Endothelial cell of umbilical vein (primary cell): ENCODE measurements around the gene CACNA2D1. TPM values are rescaled to one million over a fixed set of nuclear protein-coding genes. Genes with fewer than 3 reads are reported as not detected.

Experiments
- BruUV-seq: library from RNA; stranded (reverse); fragments of 400-500 nt; replicated peaks from 2 replicates; lab custom pipeline; 2021; lab: Mats Ljungman, UMichigan
- CTCF ChIA-PET: fragments of 300-600, 350-600 bp; sonication (Branson Sonifier 250); formaldehyde crosslinking; loops from one replicate; lab custom pipeline; 2021; ENCODE audit warnings: antibody characterized with exemption, inconsistent platforms; lab: Charles Lee
- POLR2A ChIA-PET: fragments of 300-600, 350-600 bp; sonication (Branson Sonifier 250); formaldehyde crosslinking; loops from one replicate; lab custom pipeline; 2021; ENCODE audit warnings: antibody characterized with exemption, inconsistent platforms; lab: Charles Lee
- DNase-seq: peaks from one replicate; pipeline ENCODE4 v3.0.0-alpha.2; 2011; ENCODE audit warnings: low read depth, low spot score
- FAIRE-seq: peaks from 2 replicates; lab custom pipeline; 2011; peaks lifted over from hg19 to GRCh38; lab: Jason Lieb, UNC
- H2AFZ ChIP-seq: 2 replicates; pipeline ENCODE4 v1.6.0; 2012; ENCODE audit warnings: low read depth, low read length, control low read depth, inconsistent platforms
- H3K27ac ChIP-seq: 2 replicates; pipeline ENCODE4 v1.5.1; 2011; ENCODE audit warnings: low read depth, mild to moderate bottlenecking, control low read depth, low read length, moderate library complexity; ENCODE audit not compliant: insufficient read depth
- H3K27me3 ChIP-seq, 2 experiments: 2 replicates each; pipeline versions ENCODE4 v1.6.0 to v1.6.1; 2011; ENCODE audit warnings: low read length in 2 of 2, mixed read lengths in 1 of 2; ENCODE audit not compliant: control insufficient read depth in 2 of 2, insufficient read depth in 2 of 2
- H3K36me3 ChIP-seq, 2 experiments: 2 replicates in 1 of 2; 3 replicates in 1 of 2; pipeline ENCODE4 v1.5.1; 2011; ENCODE audit warnings: low read length in 2 of 2, mild to moderate bottlenecking in 1 of 2, moderate library complexity in 1 of 2; ENCODE audit not compliant: control insufficient read depth in 2 of 2, insufficient read depth in 2 of 2; ENCODE audit errors: extremely low read depth in 1 of 2
- H3K4me1 ChIP-seq: 3 replicates; pipeline ENCODE4 v1.5.1; 2011; ENCODE audit warnings: mild to moderate bottlenecking, low read length; ENCODE audit not compliant: control insufficient read depth, insufficient read depth; ENCODE audit errors: extremely low read depth
- H3K4me2 ChIP-seq: 2 replicates; pipeline ENCODE4 v1.6.1; 2011; ENCODE audit warnings: low read length, control low read depth, mixed read lengths; ENCODE audit not compliant: insufficient read depth
- H3K4me3 ChIP-seq, 3 experiments: fragments of 200-600 bp in 1 of 3; sonication (generic), shearing (Covaris generic) in 1 of 3; replicated peaks in 1 of 3; 2 replicates each; pipeline ENCODE4 v1.5.1; 2011 to 2016; ENCODE audit warnings: control low read depth in 3 of 3, low read length in 3 of 3, mild to moderate bottlenecking in 2 of 3, inconsistent platforms in 1 of 3, low read depth in 1 of 3, moderate library complexity in 1 of 3; ENCODE audit not compliant: insufficient read depth in 1 of 3
- H3K79me2 ChIP-seq: 2 replicates; pipeline ENCODE4 v1.6.0; 2012; ENCODE audit warnings: low read length, inconsistent platforms; ENCODE audit not compliant: control insufficient read depth, insufficient read depth
- H3K9ac ChIP-seq: replicated peaks from 2 replicates; pipeline ENCODE3; 2011; ENCODE audit warnings: low read length, control low read depth; ENCODE audit not compliant: insufficient read depth; ENCODE audit errors: extremely low read depth
- H3K9me1 ChIP-seq: replicated peaks from 3 replicates; pipeline ENCODE4 v1.6.0; 2011; ENCODE audit warnings: mild to moderate bottlenecking, low read length; ENCODE audit not compliant: control insufficient read depth, insufficient read depth; ENCODE audit errors: extremely low read depth
- H3K9me3 ChIP-seq: replicated peaks from 2 replicates; pipeline ENCODE4 v1.5.1; 2012; ENCODE audit warnings: low read length, inconsistent platforms; ENCODE audit not compliant: control insufficient read depth, insufficient read depth
- H4K20me1 ChIP-seq: replicated peaks from 2 replicates; pipeline ENCODE3; 2011; ENCODE audit warnings: mild to moderate bottlenecking, low read length; ENCODE audit not compliant: control insufficient read depth, insufficient read depth; ENCODE audit errors: extremely low read depth
- CTCF ChIP-seq, 2 donors: IDR thresholded peaks; 1 replicate in 1 of 2; 2 replicates in 1 of 2; pipeline ENCODE4 v1.5.1; 2011; ENCODE audit warnings: low read length in 2 of 2, mild to moderate bottlenecking in 2 of 2, moderate library complexity in 2 of 2, control low read depth in 1 of 2, inconsistent platforms in 1 of 2, low read depth in 1 of 2; ENCODE audit not compliant: insufficient read depth in 1 of 2; ENCODE audit errors: extremely low read depth in 1 of 2
- EZH2 ChIP-seq: IDR thresholded peaks from 2 replicates; pipeline ENCODE4 v1.6.1; 2012; ENCODE audit warnings: borderline replicate concordance, low read depth, mild to moderate bottlenecking, moderate library complexity, low read length, inconsistent platforms; ENCODE audit not compliant: severe bottlenecking
- FOS ChIP-seq: IDR thresholded peaks from 2 replicates; pipeline ENCODE4 v1.6.1; 2011; ENCODE audit warnings: mild to moderate bottlenecking, low read length, moderate library complexity, borderline replicate concordance; ENCODE audit not compliant: insufficient read depth
- GATA2 ChIP-seq: IDR thresholded peaks from 2 replicates; pipeline ENCODE4 v1.7.0; 2011; ENCODE audit warnings: low read depth, mild to moderate bottlenecking, moderate library complexity, mixed read lengths, low read length; ENCODE audit not compliant: insufficient read length, insufficient read depth
- JUN ChIP-seq: IDR thresholded peaks from 2 replicates; pipeline ENCODE4 v1.6.1; 2011; ENCODE audit warnings: borderline replicate concordance, low read depth; ENCODE audit not compliant: insufficient read length, insufficient read depth
- MAX ChIP-seq: IDR thresholded peaks from 2 replicates; pipeline ENCODE4 v1.6.1; 2011; ENCODE audit not compliant: insufficient read depth, insufficient read length
- MYC ChIP-seq: IDR thresholded peaks from one replicate; pipeline ENCODE4 v1.6.1; 2011; ENCODE audit warnings: mild to moderate bottlenecking, low read depth, low read length
- POLR2A ChIP-seq: IDR thresholded peaks from 2 replicates; pipeline ENCODE4 v1.6.1; 2012; ENCODE audit warnings: low read depth, mild to moderate bottlenecking, control low read depth, low read length
- POLR2AphosphoS5 ChIP-seq: IDR thresholded peaks from 2 replicates; pipeline ENCODE4 v1.6.1; 2012; ENCODE audit warnings: low read depth, mild to moderate bottlenecking, control low read depth, low read length, moderate library complexity; ENCODE audit not compliant: insufficient read depth
- dilution Hi-C: fragments of 300-500 bp; cut with MboI; formaldehyde crosslinking; loops from one replicate; pipeline ENCODE4 v1.15.0; 2019; ENCODE audit warnings: low sequenced_read_pairs; ENCODE audit not compliant: extremely low pct_ligation_motif_present
- intact Hi-C: fragments of 100-400 bp; cut with micrococcal nuclease; formaldehyde crosslinking; loops from one replicate; pipeline ENCODE4 v1.10.0; 2022
- polyA plus RNA-seq, 4 experiments: library from polyadenylated mRNA; depleted of rRNA in 3 of 4; stranded (reverse) in 3 of 4; unstranded in 1 of 4; fragments of >200 nt; gene quantifications; 2 replicates each; pipeline versions ENCODE4 v1.2.1 to v1.2.3, GENCODE V29; 2011 to 2012; ENCODE audit warnings: missing spikeins in 1 of 4
- total RNA-seq: library from RNA; stranded (reverse); gene quantifications from 2 replicates; pipeline ENCODE4 v1.2.3, GENCODE V29; 2021

CACNA2D1 gene
- total and polyA plus RNA-seq, 2 donors (not counting 3 experiments of a cell fraction or from before 2014, with no cell fraction given): 4.1 to 38.6 TPM

- Histone ChIP-seq H4K20me1 (no peaks in the 10 kb centered on the region), H3K36me3 (no peaks in the 10 kb centered on the region), H3K9me1 (no peaks in the 10 kb centered on the region), H3K4me2 (no peak overlapping the region), H3K9me3 (no peaks in the 10 kb centered on the region), H3K27me3 (no peaks in the 10 kb centered on the region), H3K4me1 (no peaks in the 10 kb centered on the region), H3K27ac (no peak overlapping the region), H3K79me2 (no peaks in the 10 kb centered on the region), H3K4me3 (no peak overlapping the region), H3K9ac (no peak overlapping the region), H2AFZ (no peak overlapping the region)
- intact Hi-C loops (no loop called here), dilution Hi-C loops (no loop called here)
- no TSS peak for BruUV-seq
- TF ChIP-seq FOS: no peak
- TF ChIP-seq POLR2A: no peak
- no peak for TF ChIP-seq POLR2AphosphoS5
- no peak for TF ChIP-seq JUN
- TF ChIP-seq MAX: no peak
- TF ChIP-seq GATA2: no peak
- no peak for TF ChIP-seq CTCF (IDR thresholded peaks at IDR 0.05; ENCODE audit: extremely low read depth in 1 of 2, insufficient read depth in 1 of 2, low read depth in 1 of 2, low read length in 2 of 2)
- no peak for TF ChIP-seq EZH2
- TF ChIP-seq MYC: no peak
- CTCF ChIA-PET: interaction anchor here (1.3 to 1.8 kb wide), 3 partner anchors 94 to 976 kb away, joined by 3 to 7 read pairs (median 4); no protein-coding TSS in a partner anchor
- DNase-seq (no peak), FAIRE-seq (no peak)
- POLR2A ChIA-PET: no interaction called here
Measured at GRCh38 chr7:82477733-82478515, 34.3 kb upstream of the CACNA2D1 start.
